Stimulated activated CD4-positive, alpha-beta T cell treated with anti-CD3 and anti-CD28 coated beads, TNF-alpha, amount 100 ng/mL, for 4 hours (primary cell): Measurements from ENCODE around the gene KAZN.

Source experiments
- DNase-seq, 3 experiments: peaks; one replicate each; pipeline ENCODE4 v3.0.0-alpha.2; 2020; ENCODE audit warnings: low read depth in 3 of 3

Gene KAZN

GRCh38 chr1:15062479-15063099 is 464.1 kb downstream of the KAZN start:
- no peak for DNase-seq

GRCh38 chr1:15063346-15063745 is 464.9 kb downstream of the KAZN start:
- DNase-seq = no peak

- DNase-seq = no peak
Measured at GRCh38 chr1:15063783-15064182, 465.3 kb downstream of the KAZN start.

GRCh38 chr1:15064217-15064929 is 465.9 kb downstream of the KAZN start:
- no peak for DNase-seq

- no peak for DNase-seq
Measured at GRCh38 chr1:15065291-15065690, 466.8 kb downstream of the KAZN start.

GRCh38 chr1:15065736-15066135 is 467.3 kb downstream of the KAZN start:
- DNase-seq = no peak

GRCh38 chr1:15066191-15066590 is 467.7 kb downstream of the KAZN start:
- DNase-seq = no peak

DNA sequence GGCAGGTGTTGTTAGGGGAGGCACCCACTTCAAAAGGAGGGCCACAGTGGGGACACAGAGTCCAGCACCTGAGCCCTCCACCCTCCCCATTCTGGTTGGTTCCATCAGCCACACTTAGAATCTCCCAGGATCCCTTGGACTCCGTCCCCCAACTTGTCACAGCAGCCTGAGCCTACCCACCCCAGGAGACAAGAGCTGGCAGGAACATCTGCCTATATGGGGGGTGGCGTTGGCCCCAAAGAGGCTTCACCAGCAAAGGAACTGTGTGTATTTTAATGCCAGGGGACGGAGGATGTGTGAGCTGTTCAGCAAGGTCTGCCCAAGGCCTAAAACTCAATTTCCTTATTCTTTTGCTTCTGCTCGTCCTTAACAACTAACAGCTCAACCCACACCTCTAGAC is 468.7 kb downstream of the KAZN start:
- no peak for DNase-seq

- DNase-seq = no peak
Measured at GRCh38 chr1:15068152-15068551, 469.7 kb downstream of the KAZN start.

GRCh38 chr1:15068997-15069396 is 470.5 kb downstream of the KAZN start:
- DNase-seq = no peak

- DNase-seq = no peak
Measured at GRCh38 chr1:15070145-15070748, 471.8 kb downstream of the KAZN start.

DNA sequence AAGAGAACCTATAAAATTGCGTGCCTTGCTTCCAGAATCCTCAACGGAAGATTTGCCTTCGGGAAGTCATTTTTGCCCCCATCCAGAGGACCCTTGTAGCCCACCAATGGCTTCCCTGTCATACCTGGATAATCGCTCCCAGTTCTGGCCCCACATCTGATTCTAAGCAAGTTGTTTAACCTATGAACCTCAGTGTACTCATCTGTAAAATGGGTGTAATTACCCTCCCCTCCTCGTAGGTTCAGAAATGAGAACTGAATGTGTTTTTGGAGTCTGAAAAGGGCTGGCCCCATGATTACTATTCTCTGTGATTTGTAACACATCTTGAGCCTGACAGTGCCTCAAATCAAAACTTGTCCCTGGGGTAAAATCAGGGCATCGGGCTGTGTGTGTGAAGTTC is 473.5 kb downstream of the KAZN start:
- no peak for DNase-seq

GRCh38 chr1:15073799-15074308 is 475.4 kb downstream of the KAZN start:
- DNase-seq = no peak

- no peak for DNase-seq
Measured at GRCh38 chr1:15075175-15075574, 476.7 kb downstream of the KAZN start.

GRCh38 chr1:15075817-15076216 is 477.3 kb downstream of the KAZN start:
- no peak for DNase-seq

DNA sequence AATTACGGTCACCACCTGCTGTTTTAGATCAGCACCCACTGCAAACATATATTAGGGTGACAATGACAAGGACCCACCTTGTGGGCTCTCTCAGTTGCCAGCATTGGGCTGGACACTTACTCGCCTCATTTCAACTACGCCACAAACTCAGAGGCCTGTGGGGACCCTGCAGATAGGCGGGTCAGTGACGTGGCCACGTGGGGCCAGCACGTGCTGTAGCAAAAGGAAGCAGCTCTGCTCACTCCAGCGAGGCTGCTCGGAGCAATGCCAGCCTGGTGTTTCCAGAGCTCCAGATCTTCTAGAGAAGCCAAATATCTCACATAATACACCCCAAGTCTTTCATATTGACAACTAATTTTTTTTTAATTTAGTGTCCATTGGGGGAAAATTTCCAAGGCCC is 478.3 kb downstream of the KAZN start:
- no peak for DNase-seq

GRCh38 chr1:15077384-15077783 is 478.9 kb downstream of the KAZN start:
- no peak for DNase-seq

DNA sequence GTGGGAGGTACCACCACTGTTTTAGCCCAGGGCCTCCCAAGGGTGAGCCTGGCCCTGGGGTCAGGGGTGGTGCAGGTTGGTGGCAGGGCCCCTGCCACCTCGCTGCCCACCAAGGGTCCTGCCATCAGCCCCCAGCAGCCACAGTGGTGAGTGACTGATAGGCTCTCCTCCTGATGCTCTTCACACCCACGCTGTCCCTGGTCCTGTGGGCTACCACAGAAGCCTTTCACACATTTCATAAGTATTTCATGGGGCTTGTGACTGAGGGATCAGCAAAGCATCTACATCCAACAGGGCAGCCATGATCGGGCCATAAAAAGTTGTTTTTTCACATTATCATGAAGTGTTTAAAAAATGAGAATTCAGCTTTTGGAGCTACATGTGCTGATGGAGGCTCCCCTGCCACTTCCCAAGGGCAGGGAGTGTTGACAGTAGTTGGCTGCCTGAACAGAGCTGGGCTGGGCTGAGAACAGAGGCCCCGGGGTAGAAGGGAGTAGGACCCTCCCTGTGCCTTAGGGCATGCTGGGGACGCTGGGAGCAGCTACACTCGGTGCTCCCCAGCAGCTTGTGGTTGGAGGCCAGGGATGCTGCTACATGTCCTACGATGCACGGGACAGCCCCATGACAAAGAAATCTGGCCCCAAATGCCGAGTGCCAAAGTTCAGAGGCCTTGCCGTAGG is 482.0 kb downstream of the KAZN start:
- DNase-seq = no peak

GRCh38 chr1:15081102-15081501 is 482.6 kb downstream of the KAZN start:
- no peak for DNase-seq

GRCh38 chr1:15083578-15083977 is 485.1 kb downstream of the KAZN start:
- DNase-seq = no peak

GRCh38 chr1:15088281-15088971 is 489.9 kb downstream of the KAZN start:
- no peak for DNase-seq
